SK-N-SH (cell line): Measurements from ENCODE around the gene C19orf53. TPM values are rescaled to one million over a fixed set of nuclear protein-coding genes. Genes with fewer than 3 reads are reported as not detected.

Experiments used
- CTCF ChIA-PET: fragments of 300-600, 350-600 bp; formaldehyde crosslinking; extraction: SDS; loops from one replicate; lab custom pipeline; 2021; lab: Yijun Ruan, JAX
- POLR2A ChIA-PET: fragments of 350-600 bp; sonication (Branson Sonifier 250); formaldehyde crosslinking; extraction: SDS; loops from one replicate; lab custom pipeline; 2020; ENCODE audit warnings: antibody characterized with exemption, inconsistent platforms; lab: Yijun Ruan, JAX
- DNase-seq: peaks from one replicate; pipeline ENCODE4 v3.0.0; 2012
- H2AFZ ChIP-seq: fragments of 200-600 bp; sonication (generic); 2 replicates; pipeline ENCODE4 v1.8.1; 2016; ENCODE audit warnings: antibody characterized with exemption, mild to moderate bottlenecking, low read depth
- H3F3A ChIP-seq: fragments of 200-600 bp; sonication (generic); replicated peaks from 2 replicates; pipeline ENCODE3; 2016; ENCODE audit warnings: antibody characterized with exemption, mild to moderate bottlenecking; ENCODE audit not compliant: insufficient read depth
- H3K27ac ChIP-seq, 2 experiments: fragments of 200-500 bp in 1 of 2; fragments of 200-600 bp in 1 of 2; sonication (Bioruptor generic) in 1 of 2; sonication (generic), shearing (Covaris generic) in 1 of 2; 2 replicates each; pipeline versions ENCODE4 v1.5.1 to v1.6.1; 2014 to 2016; ENCODE audit warnings: low read depth in 2 of 2, inconsistent platforms in 1 of 2, low read length in 1 of 2, mild to moderate bottlenecking in 1 of 2, mixed read lengths in 1 of 2
- H3K27me3 ChIP-seq: fragments of 200-600 bp; sonication (generic), shearing (Covaris generic); 2 replicates; pipeline ENCODE4 v1.6.1; 2016; ENCODE audit warnings: mixed run types; ENCODE audit not compliant: insufficient read depth
- H3K36me3 ChIP-seq, 2 experiments: fragments of 200-500 bp in 1 of 2; fragments of 200-600 bp in 1 of 2; sonication (Bioruptor generic) in 1 of 2; sonication (generic) in 1 of 2; replicated peaks in 1 of 2; 2 replicates each; pipeline versions ENCODE3 to v1.5.1; 2014 to 2016; ENCODE audit warnings: low read length in 1 of 2, mild to moderate bottlenecking in 1 of 2; ENCODE audit not compliant: insufficient read depth in 2 of 2, control insufficient read depth in 1 of 2
- H3K4me1 ChIP-seq, 2 experiments: fragments of 200-500 bp in 1 of 2; fragments of 200-600 bp in 1 of 2; sonication (Bioruptor generic) in 1 of 2; sonication (generic), shearing (Covaris generic) in 1 of 2; 2 replicates each; pipeline versions ENCODE4 v1.5.1 to v1.6.1; 2014 to 2016; ENCODE audit warnings: low read depth in 1 of 2, low read length in 1 of 2, mixed run types in 1 of 2; ENCODE audit not compliant: insufficient read depth in 2 of 2, control insufficient read depth in 1 of 2
- H3K4me2 ChIP-seq: fragments of 200-600 bp; sonication (generic), shearing (Covaris generic); 2 replicates; pipeline ENCODE4 v1.6.1; 2017; ENCODE audit warnings: mixed run types
- H3K4me3 ChIP-seq, 2 experiments: fragments of 200-500 bp in 1 of 2; fragments of 200-600 bp in 1 of 2; sonication (Bioruptor generic) in 1 of 2; sonication (generic), shearing (Covaris generic) in 1 of 2; 2 replicates each; pipeline versions ENCODE4 v1.5.1 to v1.8.1; 2014 to 2016; ENCODE audit warnings: low read depth in 2 of 2, inconsistent platforms in 1 of 2, low read length in 1 of 2, mild to moderate bottlenecking in 1 of 2, mixed read lengths in 1 of 2, moderate library complexity in 1 of 2
- H3K79me2 ChIP-seq: fragments of 200-600 bp; sonication (generic); 2 replicates; pipeline ENCODE4 v1.8.1; 2017; ENCODE audit warnings: mild to moderate bottlenecking; ENCODE audit not compliant: insufficient read depth
- H3K9ac ChIP-seq: fragments of 200-600 bp; sonication (generic); 2 replicates; pipeline ENCODE4 v1.6.1; 2017; ENCODE audit warnings: mixed run types
- H3K9me2 ChIP-seq: fragments of 200-600 bp; sonication (generic); 2 replicates; pipeline ENCODE4 v1.6.1; 2017; ENCODE audit warnings: mixed run types
- H3K9me3 ChIP-seq: fragments of 200-600 bp; sonication (generic); 2 replicates; pipeline ENCODE4 v1.6.1; 2017; ENCODE audit warnings: mixed run types, mild to moderate bottlenecking, moderate library complexity
- H4K20me1 ChIP-seq: fragments of 200-600 bp; sonication (generic); 2 replicates; pipeline ENCODE4 v1.6.1; 2017; ENCODE audit warnings: mild to moderate bottlenecking, mixed run types; ENCODE audit not compliant: insufficient read depth
- CHD2 ChIP-seq: fragments of 150-350 bp; IDR thresholded peaks from 2 replicates; pipeline ENCODE4 v1.6.1; 2018; ENCODE audit warnings: low read length; ENCODE audit not compliant: partially characterized antibody
- EP300 ChIP-seq, 2 experiments: IDR thresholded peaks; 2 replicates each; pipeline versions ENCODE4 v1.4.0 to v1.6.1; 2012; ENCODE audit warnings: borderline replicate concordance in 1 of 2, low read depth in 1 of 2, low read length in 1 of 2
- EZH2phosphoT487 ChIP-seq: fragments of 200-600 bp; sonication (generic); IDR thresholded peaks from 2 replicates; pipeline ENCODE4 v1.6.1; 2017; ENCODE audit warnings: low read depth, mixed run types, mild to moderate bottlenecking, antibody characterized with exemption, moderate library complexity, borderline replicate concordance
- FOSL2 ChIP-seq: IDR thresholded peaks from 2 replicates; pipeline ENCODE4 v1.4.0; 2012; ENCODE audit warnings: low read depth, mild to moderate bottlenecking, moderate library complexity, borderline replicate concordance
- FOXJ3 ChIP-seq: sonication (generic); formaldehyde crosslinking; IDR thresholded peaks from 2 replicates; pipeline ENCODE4 v1.5.1; 2020; ENCODE audit warnings: mild to moderate bottlenecking, missing genetic modification reagents
- GATA2 ChIP-seq: sonication (generic); formaldehyde crosslinking; IDR thresholded peaks from 2 replicates; pipeline ENCODE4 v1.5.0; 2020; ENCODE audit warnings: mild to moderate bottlenecking, missing genetic modification reagents
- MXI1 ChIP-seq: IDR thresholded peaks from 2 replicates; pipeline ENCODE4 v1.6.1; 2012; ENCODE audit warnings: mild to moderate bottlenecking, low read depth, low read length, improper control_type of control experiment
- POLR2AphosphoS5 ChIP-seq: IDR thresholded peaks from 2 replicates; pipeline ENCODE4 v1.6.1; 2012; ENCODE audit warnings: low read depth, low read length
- RAD21 ChIP-seq: IDR thresholded peaks from 2 replicates; pipeline ENCODE4 v1.6.1; 2012; ENCODE audit warnings: mild to moderate bottlenecking, low read length
- RFX5 ChIP-seq: IDR thresholded peaks from 2 replicates; pipeline ENCODE4 v1.6.1; 2012; ENCODE audit warnings: mild to moderate bottlenecking, improper control_type of control experiment, low read length
- SIN3A ChIP-seq: IDR thresholded peaks from 2 replicates; pipeline ENCODE4 v1.6.1; 2012; ENCODE audit warnings: low read depth, mild to moderate bottlenecking, low read length, moderate library complexity, borderline replicate concordance
- SMC3 ChIP-seq: IDR thresholded peaks from 2 replicates; pipeline ENCODE4 v1.6.1; 2012; ENCODE audit warnings: low read depth, low read length, improper control_type of control experiment
- TCF12 ChIP-seq: IDR thresholded peaks from 2 replicates; pipeline ENCODE4 v1.4.0; 2012
- USF1 ChIP-seq: IDR thresholded peaks from 2 replicates; pipeline ENCODE4 v1.4.0; 2012; ENCODE audit warnings: low read depth, borderline replicate concordance
- YY1 ChIP-seq: IDR thresholded peaks from 2 replicates; pipeline ENCODE4 v1.4.0; 2012; ENCODE audit warnings: low read depth, mild to moderate bottlenecking
- WGBS: methylation state at CpG from one replicate; pipeline ENCODE4 v1.1.6; 2017; ENCODE audit warnings: low lambda C conversion rate; 5-methylcytosine and 5-hydroxymethylcytosine counted together
- polyA plus RNA-seq, 3 experiments: library from polyadenylated mRNA; depleted of rRNA; stranded (reverse); fragments of >200 nt; gene quantifications; 2 replicates each; pipeline ENCODE4 v1.2.3, GENCODE V29; 2012
- TF ChIP-seq, protein P1 (sequence below): fragments of 150-350 bp; IDR thresholded peaks from 2 replicates; pipeline ENCODE4 v1.6.1; 2016; ENCODE audit warnings: mild to moderate bottlenecking, low read depth, low read length
- TF ChIP-seq, protein P2 (sequence below): fragments of 150-350 bp; IDR thresholded peaks from 2 replicates; pipeline ENCODE4 v1.6.1; 2017; ENCODE audit warnings: antibody characterized with exemption, low read length, low read depth, borderline replicate concordance
- TF ChIP-seq, protein P3 (sequence below): IDR thresholded peaks from 2 replicates; pipeline ENCODE4 v1.4.0; 2012; ENCODE audit warnings: low read depth, borderline replicate concordance
- TF ChIP-seq, protein P4 (sequence below): IDR thresholded peaks from 2 replicates; pipeline ENCODE4 v1.4.0; 2012; ENCODE audit warnings: low read depth

Gene C19orf53
- polyA plus RNA-seq, 1 of the 3 experiments (the other 2 are of a cell fraction) = 554 TPM

DNA sequence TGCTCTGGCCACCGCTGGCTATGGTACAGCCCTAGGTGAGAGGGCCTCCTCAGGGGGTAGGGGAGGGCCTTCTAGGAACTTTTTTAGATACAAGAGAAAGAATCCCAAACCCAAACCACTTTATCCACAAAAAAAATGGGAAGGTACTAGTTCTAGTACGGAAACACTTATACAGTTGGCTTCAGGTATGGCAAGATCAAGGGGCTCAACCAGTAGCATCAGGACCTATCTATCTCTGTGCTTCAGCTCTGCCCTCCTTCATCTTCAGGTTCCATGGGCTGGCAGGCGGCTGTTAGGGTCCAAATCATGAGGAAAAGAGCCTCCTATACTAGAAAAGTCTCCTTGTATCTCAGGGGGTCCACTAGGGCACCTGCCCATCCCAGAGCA, 8.2 kb upstream of the C19orf53 start:
- no peaks in the 10 kb centered on the region for H3K27me3 ChIP-seq
- TF ChIP-seq SMC3 (no peak), EP300 (IDR thresholded peaks at IDR 0.05; ENCODE audit: borderline replicate concordance in 1 of 2, low read depth in 1 of 2, low read length in 1 of 2) (no peak)
- TF ChIP-seq, protein P1, sequence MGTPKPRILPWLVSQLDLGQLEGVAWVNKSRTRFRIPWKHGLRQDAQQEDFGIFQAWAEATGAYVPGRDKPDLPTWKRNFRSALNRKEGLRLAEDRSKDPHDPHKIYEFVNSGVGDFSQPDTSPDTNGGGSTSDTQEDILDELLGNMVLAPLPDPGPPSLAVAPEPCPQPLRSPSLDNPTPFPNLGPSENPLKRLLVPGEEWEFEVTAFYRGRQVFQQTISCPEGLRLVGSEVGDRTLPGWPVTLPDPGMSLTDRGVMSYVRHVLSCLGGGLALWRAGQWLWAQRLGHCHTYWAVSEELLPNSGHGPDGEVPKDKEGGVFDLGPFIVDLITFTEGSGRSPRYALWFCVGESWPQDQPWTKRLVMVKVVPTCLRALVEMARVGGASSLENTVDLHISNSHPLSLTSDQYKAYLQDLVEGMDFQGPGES = no peak
- TF ChIP-seq, all 33 proteins: peak for 0
- no peak overlapping the region for H3K27ac ChIP-seq
- peaks cover 4% of the 10 kb centered on the region for H3F3A ChIP-seq
- no peaks in the 10 kb centered on the region for H4K20me1 ChIP-seq
- no peak overlapping the region; a peak in 1 of 4 replicates for H3K4me3 ChIP-seq
- H3K9ac ChIP-seq = no peak overlapping the region
- DNase-seq = no peak
- H2AFZ ChIP-seq = no peak overlapping the region
- peaks cover 5 to 11% of the 10 kb centered on the region in 2 experiments; a peak in 2 of 4 replicates for H3K4me1 ChIP-seq
- WGBS = 97% methylated on average over 3 of the region's 3 CpGs
- H3K36me3 ChIP-seq = peaks cover 15 to 22% of the 10 kb centered on the region in 2 experiments
- POLR2A ChIA-PET = no interaction called here
- CTCF ChIA-PET = no interaction called here
- peak overlapping the region; percentile 71; the same call in 1 of the 2 replicates for H3K4me2 ChIP-seq
- peaks cover 36% of the 10 kb centered on the region; the same call in 1 of the 2 replicates for H3K79me2 ChIP-seq
- no peaks in the 10 kb centered on the region for H3K9me2 ChIP-seq
- no peaks in the 10 kb centered on the region for H3K9me3 ChIP-seq

- Histone ChIP-seq H4K20me1 (no peaks in the 10 kb centered on the region), H3K4me2 (no peak overlapping the region), H3K79me2 (peaks cover 32% of the 10 kb centered on the region; the same call in 1 of the 2 replicates), H3K9me3 (no peaks in the 10 kb centered on the region), H3K36me3 (peaks cover 13 to 25% of the 10 kb centered on the region in 2 experiments), H3K4me1 (peaks cover 5 to 11% of the 10 kb centered on the region in 2 experiments; a peak in 2 of 4 replicates), H3K4me3 (no peak overlapping the region), H3K27me3 (no peaks in the 10 kb centered on the region), H3F3A (peaks cover 15% of the 10 kb centered on the region), H3K27ac (no peak overlapping the region), H3K9ac (no peak overlapping the region), H2AFZ (no peak overlapping the region), H3K9me2 (no peaks in the 10 kb centered on the region)
- ChIA-PET CTCF (no interaction called here), POLR2A (no interaction called here)
- TF ChIP-seq GATA2 (CRISPR knock-in tag) = no peak
- TF ChIP-seq, protein P2, sequence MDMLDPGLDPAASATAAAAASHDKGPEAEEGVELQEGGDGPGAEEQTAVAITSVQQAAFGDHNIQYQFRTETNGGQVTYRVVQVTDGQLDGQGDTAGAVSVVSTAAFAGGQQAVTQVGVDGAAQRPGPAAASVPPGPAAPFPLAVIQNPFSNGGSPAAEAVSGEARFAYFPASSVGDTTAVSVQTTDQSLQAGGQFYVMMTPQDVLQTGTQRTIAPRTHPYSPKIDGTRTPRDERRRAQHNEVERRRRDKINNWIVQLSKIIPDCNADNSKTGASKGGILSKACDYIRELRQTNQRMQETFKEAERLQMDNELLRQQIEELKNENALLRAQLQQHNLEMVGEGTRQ = no peak
- TF ChIP-seq, protein P3, sequence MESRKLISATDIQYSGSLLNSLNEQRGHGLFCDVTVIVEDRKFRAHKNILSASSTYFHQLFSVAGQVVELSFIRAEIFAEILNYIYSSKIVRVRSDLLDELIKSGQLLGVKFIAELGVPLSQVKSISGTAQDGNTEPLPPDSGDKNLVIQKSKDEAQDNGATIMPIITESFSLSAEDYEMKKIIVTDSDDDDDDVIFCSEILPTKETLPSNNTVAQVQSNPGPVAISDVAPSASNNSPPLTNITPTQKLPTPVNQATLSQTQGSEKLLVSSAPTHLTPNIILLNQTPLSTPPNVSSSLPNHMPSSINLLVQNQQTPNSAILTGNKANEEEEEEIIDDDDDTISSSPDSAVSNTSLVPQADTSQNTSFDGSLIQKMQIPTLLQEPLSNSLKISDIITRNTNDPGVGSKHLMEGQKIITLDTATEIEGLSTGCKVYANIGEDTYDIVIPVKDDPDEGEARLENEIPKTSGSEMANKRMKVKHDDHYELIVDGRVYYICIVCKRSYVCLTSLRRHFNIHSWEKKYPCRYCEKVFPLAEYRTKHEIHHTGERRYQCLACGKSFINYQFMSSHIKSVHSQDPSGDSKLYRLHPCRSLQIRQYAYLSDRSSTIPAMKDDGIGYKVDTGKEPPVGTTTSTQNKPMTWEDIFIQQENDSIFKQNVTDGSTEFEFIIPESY = no peak
- TF ChIP-seq RFX5 = no peak
- no peak for TF ChIP-seq POLR2AphosphoS5
- TF ChIP-seq YY1 = no peak
- no peak for TF ChIP-seq RAD21
- no peak for TF ChIP-seq TCF12
- no peak for TF ChIP-seq USF1
- TF ChIP-seq SIN3A = no peak
- TF ChIP-seq EZH2phosphoT487 = no peak
- TF ChIP-seq FOXJ3 (CRISPR knock-in tag) = no peak
- TF ChIP-seq CHD2 = no peak
- TF ChIP-seq, protein P4, sequence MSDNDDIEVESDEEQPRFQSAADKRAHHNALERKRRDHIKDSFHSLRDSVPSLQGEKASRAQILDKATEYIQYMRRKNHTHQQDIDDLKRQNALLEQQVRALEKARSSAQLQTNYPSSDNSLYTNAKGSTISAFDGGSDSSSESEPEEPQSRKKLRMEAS = no peak
- TF ChIP-seq FOSL2 = no peak
- TF ChIP-seq MXI1 = no peak
- 100% methylated on average over 10 of the region's 19 CpGs for WGBS
- DNase-seq = no peak
Measured at GRCh38 chr19:13768510-13768909, 5.7 kb upstream of the C19orf53 start.
